ENCODE results near the gene PPM1H. TPM values are rescaled to one million over a fixed set of nuclear protein-coding genes. Genes with fewer than 3 reads are reported as not detected.

Gene PPM1H
- total RNA-seq, 1 experiment from 2014 or later: 8.5 TPM

GRCh38 chr12:62720025-62720424, 214.9 kb downstream of the PPM1H start:
- Histone ChIP-seq H3K27ac (no peak overlapping the region), H3K4me1 (replicated peaks) (peaks cover 51% of the 10 kb centered on the region), H3K4me3 (no peak overlapping the region), H3K36me3 (no peaks in the 10 kb centered on the region), H3K9me3 (replicated peaks) (no peaks in the 10 kb centered on the region), H3K27me3 (replicated peaks) (no peaks in the 10 kb centered on the region)
- no peak for DNase-seq (ENCODE audit: low read depth in 1 of 2, low spot score in 2 of 2)

- no peak for DNase-seq (ENCODE audit: low read depth in 1 of 2, low spot score in 2 of 2)
- H3K4me1 ChIP-seq (replicated peaks): peaks cover 40% of the 10 kb centered on the region
- no peak overlapping the region for H3K27ac ChIP-seq
Measured at GRCh38 chr12:62718762-62719426, 216.1 kb downstream of the PPM1H start.

GRCh38 chr12:62717643-62718042, 217.3 kb downstream of the PPM1H start:
- Histone ChIP-seq H3K27ac (no peak overlapping the region), H3K4me3 (no peak overlapping the region), H3K4me1 (replicated peaks) (peaks cover 28% of the 10 kb centered on the region), H3K36me3 (no peaks in the 10 kb centered on the region), H3K27me3 (replicated peaks) (no peaks in the 10 kb centered on the region), H3K9me3 (replicated peaks) (no peaks in the 10 kb centered on the region)
- DNase-seq (ENCODE audit: low read depth in 1 of 2, low spot score in 2 of 2): no peak

More at GRCh38 chr12:62718762-62719426, 216.1 kb downstream of the PPM1H start:
- H3K36me3 ChIP-seq: no peaks in the 10 kb centered on the region
- H3K27me3 ChIP-seq (replicated peaks): no peaks in the 10 kb centered on the region
- H3K9me3 ChIP-seq (replicated peaks): no peaks in the 10 kb centered on the region
- no peak overlapping the region for H3K4me3 ChIP-seq

- Histone ChIP-seq H3K27ac (no peak overlapping the region), H3K4me3 (no peak overlapping the region), H3K36me3 (no peaks in the 10 kb centered on the region), H3K27me3 (replicated peaks) (no peaks in the 10 kb centered on the region), H3K4me1 (replicated peaks) (peaks cover 21% of the 10 kb centered on the region), H3K9me3 (replicated peaks) (no peaks in the 10 kb centered on the region)
- no peak for DNase-seq (ENCODE audit: low read depth in 1 of 2, low spot score in 2 of 2)
Measured at GRCh38 chr12:62716866-62717525, 218.0 kb downstream of the PPM1H start.

- H3K9me3 ChIP-seq (replicated peaks): no peaks in the 10 kb centered on the region
- H3K27ac ChIP-seq: no peak overlapping the region
- no peak overlapping the region for H3K4me3 ChIP-seq
- no peaks in the 10 kb centered on the region for H3K36me3 ChIP-seq
- no peaks in the 10 kb centered on the region for H3K27me3 ChIP-seq (replicated peaks)
- no peak for DNase-seq (ENCODE audit: low read depth in 1 of 2, low spot score in 2 of 2)
- peaks cover 20% of the 10 kb centered on the region for H3K4me1 ChIP-seq (replicated peaks)
Measured at GRCh38 chr12:62716037-62716436, 218.9 kb downstream of the PPM1H start.

- Histone ChIP-seq H3K27me3 (replicated peaks) (no peaks in the 10 kb centered on the region), H3K36me3 (no peaks in the 10 kb centered on the region), H3K4me3 (no peak overlapping the region), H3K27ac (no peak overlapping the region), H3K9me3 (replicated peaks) (no peaks in the 10 kb centered on the region), H3K4me1 (replicated peaks) (peaks cover 13% of the 10 kb centered on the region)
- DNase-seq (ENCODE audit: low read depth in 1 of 2, low spot score in 2 of 2): no peak
Measured at GRCh38 chr12:62714774-62715721, 219.9 kb downstream of the PPM1H start.

GRCh38 chr12:62714181-62714773, 220.7 kb downstream of the PPM1H start:
- no peak overlapping the region for H3K27ac ChIP-seq
- no peak for DNase-seq (ENCODE audit: low read depth in 1 of 2, low spot score in 2 of 2)
- peaks cover 13% of the 10 kb centered on the region for H3K4me1 ChIP-seq (replicated peaks)
- no peaks in the 10 kb centered on the region for H3K27me3 ChIP-seq (replicated peaks)
- H3K36me3 ChIP-seq: no peaks in the 10 kb centered on the region
- no peak overlapping the region for H3K4me3 ChIP-seq
- no peaks in the 10 kb centered on the region for H3K9me3 ChIP-seq (replicated peaks)

- H3K4me1 ChIP-seq (replicated peaks): peaks cover 13% of the 10 kb centered on the region
- H3K27me3 ChIP-seq (replicated peaks): no peaks in the 10 kb centered on the region
- H3K27ac ChIP-seq: no peak overlapping the region
- H3K36me3 ChIP-seq: no peaks in the 10 kb centered on the region
- no peaks in the 10 kb centered on the region for H3K9me3 ChIP-seq (replicated peaks)
- no peak for DNase-seq (ENCODE audit: low read depth in 1 of 2, low spot score in 2 of 2)
- no peak overlapping the region for H3K4me3 ChIP-seq
Measured at GRCh38 chr12:62713723-62714122, 221.2 kb downstream of the PPM1H start.

GRCh38 chr12:62712681-62713573, 222.0 kb downstream of the PPM1H start:
- DNase-seq (ENCODE audit: low read depth in 1 of 2, low spot score in 2 of 2): no peak
- Histone ChIP-seq H3K9me3 (replicated peaks) (no peaks in the 10 kb centered on the region), H3K27ac (no peak overlapping the region), H3K27me3 (replicated peaks) (no peaks in the 10 kb centered on the region), H3K36me3 (no peaks in the 10 kb centered on the region), H3K4me3 (no peak overlapping the region), H3K4me1 (replicated peaks) (peaks cover 13% of the 10 kb centered on the region)

GRCh38 chr12:62711631-62712241, 223.2 kb downstream of the PPM1H start:
- Histone ChIP-seq H3K9me3 (replicated peaks) (no peaks in the 10 kb centered on the region), H3K4me3 (no peak overlapping the region), H3K36me3 (no peaks in the 10 kb centered on the region), H3K4me1 (replicated peaks) (peaks cover 7% of the 10 kb centered on the region), H3K27me3 (replicated peaks) (no peaks in the 10 kb centered on the region), H3K27ac (no peak overlapping the region)
- DNase-seq (ENCODE audit: low read depth in 1 of 2, low spot score in 2 of 2): no peak

- Histone ChIP-seq H3K27me3 (replicated peaks) (no peaks in the 10 kb centered on the region), H3K27ac (no peak overlapping the region)
- DNase-seq (ENCODE audit: low read depth in 1 of 2, low spot score in 2 of 2): no peak
Measured at GRCh38 chr12:62709311-62709710, 225.6 kb downstream of the PPM1H start.

GRCh38 chr12:62707939-62708338, 227.0 kb downstream of the PPM1H start:
- Histone ChIP-seq H3K27ac (no peak overlapping the region), H3K4me3 (no peak overlapping the region), H3K27me3 (replicated peaks) (no peaks in the 10 kb centered on the region), H3K4me1 (replicated peaks) (peaks cover 20% of the 10 kb centered on the region), H3K36me3 (no peaks in the 10 kb centered on the region), H3K9me3 (replicated peaks) (no peaks in the 10 kb centered on the region)
- DNase-seq (ENCODE audit: low read depth in 1 of 2, low spot score in 2 of 2): no peak

More at GRCh38 chr12:62709311-62709710, 225.6 kb downstream of the PPM1H start:
- Histone ChIP-seq H3K4me1 (replicated peaks) (peaks cover 7% of the 10 kb centered on the region), H3K4me3 (no peak overlapping the region), H3K9me3 (replicated peaks) (no peaks in the 10 kb centered on the region), H3K36me3 (no peaks in the 10 kb centered on the region)

All from SJSA1 (cell line).